Adrenal gland (tissue), 5 donors: ENCODE measurements around the gene ANKS1B.

Source experiments
- CTCF ChIP-seq, 6 experiments: fragments of 450-650 bp in 4 of 6; fragments of 200-600 bp in 2 of 6; sonication (generic) in 1 of 6; IDR thresholded peaks; 1 replicate in 5 of 6; 2 replicates in 1 of 6; pipeline versions ENCODE4 v1.5.1 to v1.8.0; 2016 to 2021; ENCODE audit warnings: antibody characterized with exemption in 6 of 6, mild to moderate bottlenecking in 2 of 6, moderate library complexity in 1 of 6
- POLR2A ChIP-seq, 2 donors: fragments of 450-650 bp; IDR thresholded peaks; one replicate each; pipeline ENCODE4 v1.6.1; 2017; ENCODE audit warnings: antibody characterized with exemption in 2 of 2, mild to moderate bottlenecking in 2 of 2, moderate library complexity in 1 of 2
- donor health status: DM: no; HTN: no; CAD: no.

- TF ChIP-seq CTCF (IDR thresholded peaks at IDR 0.05) (no peak), POLR2A (IDR thresholded peaks at IDR 0.05) (no peak)
These were observed 1013.8 kb downstream of the ANKS1B start for GRCh38 chr12:98970950-98971349.
